H1 (cell line): Measurements from ENCODE around the gene COL4A3. TPM values are rescaled to one million over a fixed set of nuclear protein-coding genes. Genes with fewer than 3 reads are reported as not detected.

ENCODE experiments used
- CTCF ChIA-PET: fragments of 300-600 bp; sonication (Branson Sonifier 250); formaldehyde crosslinking; loops from one replicate; lab custom pipeline; 2021; ENCODE audit not compliant: partially characterized antibody; lab: Charles Lee
- POLR2A ChIA-PET: fragments of 300-600 bp; sonication (Branson Sonifier 250); formaldehyde crosslinking; loops from one replicate; lab custom pipeline; 2021; ENCODE audit warnings: inconsistent platforms; ENCODE audit not compliant: partially characterized antibody; lab: Charles Lee
- DNase-seq, 2 experiments: peaks; one replicate each; pipeline versions ENCODE4 v3.0.0 to v3.0.0-alpha.2; 2010 to 2022; ENCODE audit warnings: low spot score in 2 of 2, low read depth in 1 of 2, mixed read lengths in 1 of 2
- FAIRE-seq: peaks from 2 replicates; lab custom pipeline; 2011; peaks lifted over from hg19 to GRCh38; lab: Jason Lieb, UNC
- H2AFZ ChIP-seq: 2 replicates; pipeline ENCODE4 v1.8.1; 2012; ENCODE audit warnings: low read length, inconsistent platforms
- H2AK5ac ChIP-seq: 2 replicates; pipeline ENCODE4 v1.6.1; 2013; ENCODE audit warnings: low read depth, low read length
- H2BK120ac ChIP-seq: replicated peaks from 2 replicates; pipeline ENCODE3; 2013; ENCODE audit warnings: low read depth, low read length, inconsistent platforms
- H2BK12ac ChIP-seq: 2 replicates; pipeline ENCODE4 v1.6.1; 2013; ENCODE audit warnings: low read depth, low read length
- H2BK15ac ChIP-seq: 2 replicates; pipeline ENCODE4 v1.6.1; 2013; ENCODE audit warnings: low read length
- H2BK20ac ChIP-seq: 2 replicates; pipeline ENCODE4 v1.6.1; 2013; ENCODE audit warnings: low read length
- H2BK5ac ChIP-seq: 2 replicates; pipeline ENCODE4 v1.6.1; 2013; ENCODE audit warnings: low read depth, low read length
- H3K14ac ChIP-seq: 2 replicates; pipeline ENCODE4 v1.6.1; 2013; ENCODE audit warnings: inconsistent platforms; ENCODE audit not compliant: insufficient read length
- H3K18ac ChIP-seq: 2 replicates; pipeline ENCODE4 v1.6.1; 2013; ENCODE audit warnings: low read length; ENCODE audit errors: extremely low read depth
- H3K23ac ChIP-seq: 2 replicates; pipeline ENCODE4 v1.6.1; 2013; ENCODE audit warnings: inconsistent platforms; ENCODE audit not compliant: insufficient read length
- H3K23me2 ChIP-seq: 2 replicates; pipeline ENCODE4 v1.6.1; 2013; ENCODE audit warnings: low read depth, low read length
- H3K27ac ChIP-seq: 2 replicates; pipeline ENCODE4 v1.6.1; 2011; ENCODE audit warnings: low read depth, low read length, inconsistent platforms
- H3K27me3 ChIP-seq, 4 experiments: replicated peaks in 1 of 4; 1 replicate in 1 of 4; 2 replicates in 3 of 4; pipeline versions ENCODE4 v1.6.1 to v1.8.1; 2011 to 2013; ENCODE audit warnings: low read length in 3 of 4, mild to moderate bottlenecking in 3 of 4, inconsistent platforms in 2 of 4, mixed read lengths in 2 of 4, moderate library complexity in 1 of 4; ENCODE audit not compliant: control insufficient read depth in 3 of 4, insufficient read depth in 3 of 4; ENCODE audit errors: extremely low read depth in 1 of 4
- H3K36me3 ChIP-seq, 4 experiments: 2 replicates each; pipeline versions ENCODE4 v1.6.1 to v1.8.1; 2011 to 2013; ENCODE audit warnings: mild to moderate bottlenecking in 4 of 4, low read length in 3 of 4, moderate library complexity in 2 of 4, control low read depth in 1 of 4, inconsistent platforms in 1 of 4; ENCODE audit not compliant: insufficient read depth in 4 of 4, control insufficient read depth in 2 of 4
- H3K4ac ChIP-seq: replicated peaks from 2 replicates; pipeline ENCODE3; 2013; ENCODE audit warnings: low read length, low read depth, mixed read lengths, inconsistent platforms; ENCODE audit not compliant: insufficient read length
- H3K4me1 ChIP-seq, 4 experiments: replicated peaks in 1 of 4; 1 replicate in 1 of 4; 2 replicates in 3 of 4; pipeline versions ENCODE4 v1.6.1 to v1.8.1; 2011 to 2013; ENCODE audit warnings: low read length in 3 of 4, inconsistent platforms in 2 of 4, mixed read lengths in 1 of 4; ENCODE audit not compliant: insufficient read depth in 4 of 4, control insufficient read depth in 3 of 4
- H3K4me2 ChIP-seq, 2 experiments: 2 replicates each; pipeline versions ENCODE4 v1.6.1 to v1.8.1; 2011 to 2013; ENCODE audit warnings: low read depth in 2 of 2, low read length in 2 of 2, control low read depth in 1 of 2, inconsistent platforms in 1 of 2, mild to moderate bottlenecking in 1 of 2; ENCODE audit not compliant: insufficient read depth in 1 of 2
- H3K4me3 ChIP-seq, 4 experiments: fragments of 200-600, 300-600 bp in 1 of 4; sonication (generic), shearing (Covaris generic), sonication (Bioruptor Twin) in 1 of 4; 2 replicates each; pipeline versions ENCODE4 v1.5.1 to v1.8.1; 2011 to 2016; ENCODE audit warnings: low read length in 4 of 4, low read depth in 3 of 4, control low read depth in 2 of 4, inconsistent platforms in 2 of 4, mild to moderate bottlenecking in 2 of 4, mixed read lengths in 1 of 4, moderate library complexity in 1 of 4; ENCODE audit not compliant: insufficient read depth in 2 of 4; ENCODE audit errors: extremely low read depth in 1 of 4
- H3K56ac ChIP-seq: replicated peaks from 2 replicates; pipeline ENCODE3; 2013; ENCODE audit warnings: low read depth, mild to moderate bottlenecking, mixed read lengths, low read length, inconsistent platforms; ENCODE audit not compliant: insufficient read length
- H3K79me1 ChIP-seq: 2 replicates; pipeline ENCODE4 v1.6.1; 2013; ENCODE audit warnings: low read depth, low read length, control low read depth
- H3K79me2 ChIP-seq, 2 experiments: 2 replicates each; pipeline versions ENCODE4 v1.6.1 to v1.8.1; 2012 to 2013; ENCODE audit warnings: low read length in 2 of 2, mild to moderate bottlenecking in 2 of 2, inconsistent platforms in 1 of 2; ENCODE audit not compliant: insufficient read depth in 2 of 2, control insufficient read depth in 1 of 2
- H3K9ac ChIP-seq, 4 experiments: replicated peaks in 1 of 4; 1 replicate in 1 of 4; 2 replicates in 3 of 4; pipeline versions ENCODE4 v1.6.1 to v1.8.1; 2011 to 2013; ENCODE audit warnings: low read depth in 3 of 4, low read length in 3 of 4, control low read depth in 2 of 4, mild to moderate bottlenecking in 2 of 4, moderate library complexity in 2 of 4, inconsistent platforms in 1 of 4; ENCODE audit errors: extremely low read depth in 1 of 4
- H3K9me3 ChIP-seq, 2 experiments: 2 replicates each; pipeline versions ENCODE4 v1.6.1 to v1.8.1; 2012 to 2013; ENCODE audit warnings: mild to moderate bottlenecking in 2 of 2, moderate library complexity in 2 of 2, control low read depth in 1 of 2, inconsistent platforms in 1 of 2, low read depth in 1 of 2, low read length in 1 of 2, mixed read lengths in 1 of 2; ENCODE audit not compliant: insufficient read depth in 2 of 2
- H4K20me1 ChIP-seq, 2 experiments: replicated peaks in 1 of 2; 2 replicates each; pipeline versions ENCODE3 to v1.8.1; 2011 to 2013; ENCODE audit warnings: inconsistent platforms in 2 of 2, low read length in 2 of 2, mild to moderate bottlenecking in 1 of 2; ENCODE audit not compliant: insufficient read depth in 2 of 2, control insufficient read depth in 1 of 2
- H4K5ac ChIP-seq: 2 replicates; pipeline ENCODE4 v1.6.1; 2013; ENCODE audit warnings: low read length, low read depth, mixed read lengths, inconsistent platforms; ENCODE audit not compliant: insufficient read length
- H4K8ac ChIP-seq: 2 replicates; pipeline ENCODE4 v1.8.0; 2013; ENCODE audit warnings: mild to moderate bottlenecking, moderate library complexity, low read length, inconsistent platforms; ENCODE audit not compliant: insufficient read depth; ENCODE audit errors: extremely low read depth
- H4K91ac ChIP-seq: replicated peaks from 2 replicates; pipeline ENCODE3; 2013; ENCODE audit warnings: low read length, mixed read lengths, inconsistent platforms; ENCODE audit not compliant: insufficient read length
- ATF2 ChIP-seq: IDR thresholded peaks from 2 replicates; pipeline ENCODE4 v1.6.1; 2012; ENCODE audit warnings: low read length, inconsistent platforms
- BRCA1 ChIP-seq: IDR thresholded peaks from 2 replicates; pipeline ENCODE4 v1.6.1; 2012; ENCODE audit warnings: low read depth, low read length, improper control_type of control experiment
- CHD2 ChIP-seq: IDR thresholded peaks from 2 replicates; pipeline ENCODE4 v1.6.1; 2012; ENCODE audit warnings: low read length, improper control_type of control experiment
- E2F6 ChIP-seq: IDR thresholded peaks from 2 replicates; pipeline ENCODE4 v1.6.1; 2012; ENCODE audit warnings: inconsistent platforms
- MAX ChIP-seq: IDR thresholded peaks from 2 replicates; pipeline ENCODE4 v1.6.1; 2012; ENCODE audit warnings: inconsistent platforms
- SP4 ChIP-seq: IDR thresholded peaks from 2 replicates; pipeline ENCODE4 v1.6.1; 2012; ENCODE audit warnings: low read length, inconsistent platforms
- SRF ChIP-seq: IDR thresholded peaks from 2 replicates; pipeline ENCODE4 v1.6.1; 2011; ENCODE audit warnings: mild to moderate bottlenecking, low read depth, low read length, moderate library complexity
- whole genome bisulfite sequencing, 2 experiments: shearing (Covaris generic) in 1 of 2; methylation state at CpG; one replicate each; pipeline versions ENCODE4 v1.1.6 to v1.1.7; 2013 to 2015; ENCODE audit warnings: low lambda C conversion rate in 2 of 2, mixed read lengths in 2 of 2, inconsistent platforms in 1 of 2, low coverage in 1 of 2, missing lambda C conversion rate in 1 of 2; ENCODE audit not compliant: insufficient replicate concordance in 2 of 2, insufficient coverage in 1 of 2, insufficient read length in 1 of 2; ENCODE audit errors: extremely low coverage in 1 of 2, missing lambda C conversion rate in 1 of 2; 5-methylcytosine and 5-hydroxymethylcytosine counted together
- polyA plus RNA-seq, 7 experiments: library from polyadenylated mRNA; depleted of rRNA in 3 of 7; stranded (reverse) in 5 of 7; unstranded in 2 of 7; fragments of >200 nt in 5 of 7; fragments of 200-250 nt in 2 of 7; gene quantifications; 1 replicate in 5 of 7; 2 replicates in 1 of 7; 4 replicates in 1 of 7; pipeline versions ENCODE4 v1.2.1 to v1.2.3, GENCODE V29; 2011 to 2013; ENCODE audit warnings: missing spikeins in 2 of 7, mixed read lengths in 2 of 7
- total RNA-seq: library from RNA; stranded (reverse); fragmentation: NEBNext Ultra II Directional; extraction: Animal tissue kit (Norgen Biotek cat#: 25700); gene quantifications from 2 replicates; pipeline ENCODE4 v1.2.1, GENCODE V29; 2021

The COL4A3 gene
- total and polyA plus RNA-seq, 2 of the 8 experiments (the other 6 are each of a cell fraction or from before 2014, with no cell fraction given): 0.12 to 0.17 TPM

GRCh38 chr2:227204452-227204851 lies 40.0 kb downstream of the COL4A3 start:
- Histone ChIP-seq H3K56ac (no peak overlapping the region), H2BK20ac (no peak overlapping the region), H4K5ac (no peak overlapping the region), H4K20me1 (no peaks in the 10 kb centered on the region), H3K27me3 (peaks cover 21 to 38% (median 31%) of the 10 kb centered on the region in 4 experiments), H2BK120ac (no peak overlapping the region), H3K9me3 (no peaks in the 10 kb centered on the region), H3K4me3 (no peak overlapping the region), H3K23me2 (no peaks in the 10 kb centered on the region), H4K8ac (no peak overlapping the region), H3K27ac (no peak overlapping the region), H3K79me1 (no peaks in the 10 kb centered on the region), H3K4ac (no peak overlapping the region), H2AK5ac (no peak overlapping the region), H2BK15ac (no peak overlapping the region), H2BK12ac (no peak overlapping the region), H4K91ac (no peak overlapping the region), H3K18ac (no peak overlapping the region), H2AFZ (no peak overlapping the region), H2BK5ac (no peak overlapping the region), H3K36me3 (no peaks in the 10 kb centered on the region), H3K79me2 (no peaks in the 10 kb centered on the region), H3K9ac (no peak overlapping the region), H3K23ac (no peak overlapping the region), H3K4me2 (no peak overlapping the region), H3K4me1 (peaks cover 0 to 4% (median 0%) of the 10 kb centered on the region in 4 experiments; a peak in 1 of 7 replicates), H3K14ac (no peak overlapping the region)
- no peak for FAIRE-seq
- ChIA-PET POLR2A (no interaction called here), CTCF (interaction anchor here (1.2 to 1.5 kb wide), 2 partner anchors 17 to 34 kb away, joined by 3 read pairs; no protein-coding TSS in a partner anchor)
- 99% methylated on average over 4 of the region's 4 CpGs; no CpG with 5 or more reads in 1 of the 2 experiments for WGBS, 2 experiments
- no peak for DNase-seq
- TF ChIP-seq ATF2: no peak
- no peak for TF ChIP-seq BRCA1
- TF ChIP-seq E2F6: no peak
- TF ChIP-seq SRF: no peak
- TF ChIP-seq SP4: no peak
- TF ChIP-seq MAX: no peak
- TF ChIP-seq CHD2: no peak
